ENCODE measurements around the gene DTX4. TPM values are rescaled to one million over a fixed set of nuclear protein-coding genes. Genes with fewer than 3 reads are reported as not detected.

Gene DTX4
- total RNA-seq, 1 donor from 2014 or later = 0.36 TPM

DNA sequence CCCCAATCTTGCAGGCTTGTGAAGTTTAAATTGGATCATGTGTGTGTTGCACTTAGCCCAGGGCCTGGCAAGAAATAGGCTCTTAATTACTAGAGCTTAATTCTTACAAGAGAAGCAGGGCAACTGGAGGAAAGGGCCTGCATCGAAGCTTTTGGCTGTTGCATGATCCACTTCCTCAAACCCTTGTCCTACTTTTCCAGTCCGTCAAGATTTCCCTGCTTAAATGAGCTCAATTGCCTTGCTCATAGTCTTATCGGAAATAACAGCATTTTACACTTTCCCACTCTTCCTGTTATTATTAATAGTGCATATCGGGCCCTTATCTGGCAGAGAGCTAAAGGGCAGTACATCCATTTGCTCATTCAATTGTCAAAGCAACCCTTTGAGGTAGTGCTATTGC, 18.1 kb downstream of the DTX4 start:
- intact Hi-C loops (cut with micrococcal nuclease) = no loop called here

DNA sequence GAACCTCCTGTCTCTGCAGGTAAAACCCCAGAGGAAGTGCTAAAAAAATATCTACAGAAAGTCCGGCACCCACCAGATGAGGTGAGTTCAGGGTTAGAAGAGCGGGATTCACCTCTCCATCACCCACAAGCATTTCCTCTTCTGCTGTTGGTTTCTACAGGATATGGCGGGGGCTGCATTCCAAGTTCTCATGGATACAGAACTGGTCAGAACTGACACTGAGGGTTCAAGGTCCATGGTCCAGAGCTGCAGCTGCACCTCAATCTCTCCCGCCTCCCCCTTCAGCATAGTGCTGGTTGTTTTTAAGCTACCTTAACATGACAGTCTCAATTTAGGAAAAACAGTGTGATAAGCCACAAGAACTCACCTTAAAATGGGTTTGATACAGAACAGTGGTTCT, 19.2 kb downstream of the DTX4 start:
- intact Hi-C loops (cut with micrococcal nuclease) = no loop called here

DNA sequence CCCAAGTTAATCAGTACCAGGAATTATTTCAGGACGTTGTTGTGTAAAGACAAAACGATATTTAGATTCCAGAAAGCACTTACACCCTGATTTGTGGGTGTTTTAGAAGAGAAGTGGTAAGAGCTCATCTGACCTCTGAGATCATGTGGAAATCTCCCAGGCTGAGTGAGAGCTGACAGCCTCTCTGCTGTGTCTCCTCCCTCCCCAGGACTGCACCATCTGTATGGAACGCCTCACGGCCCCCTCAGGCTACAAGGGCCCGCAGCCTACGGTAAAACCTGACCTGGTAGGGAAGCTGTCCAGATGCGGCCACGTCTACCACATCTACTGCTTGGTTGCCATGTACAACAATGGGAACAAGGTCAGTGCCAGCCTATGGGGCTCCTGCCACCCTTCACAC, 20.0 kb downstream of the DTX4 start:
- intact Hi-C loops (cut with micrococcal nuclease) = no loop called here

DNA sequence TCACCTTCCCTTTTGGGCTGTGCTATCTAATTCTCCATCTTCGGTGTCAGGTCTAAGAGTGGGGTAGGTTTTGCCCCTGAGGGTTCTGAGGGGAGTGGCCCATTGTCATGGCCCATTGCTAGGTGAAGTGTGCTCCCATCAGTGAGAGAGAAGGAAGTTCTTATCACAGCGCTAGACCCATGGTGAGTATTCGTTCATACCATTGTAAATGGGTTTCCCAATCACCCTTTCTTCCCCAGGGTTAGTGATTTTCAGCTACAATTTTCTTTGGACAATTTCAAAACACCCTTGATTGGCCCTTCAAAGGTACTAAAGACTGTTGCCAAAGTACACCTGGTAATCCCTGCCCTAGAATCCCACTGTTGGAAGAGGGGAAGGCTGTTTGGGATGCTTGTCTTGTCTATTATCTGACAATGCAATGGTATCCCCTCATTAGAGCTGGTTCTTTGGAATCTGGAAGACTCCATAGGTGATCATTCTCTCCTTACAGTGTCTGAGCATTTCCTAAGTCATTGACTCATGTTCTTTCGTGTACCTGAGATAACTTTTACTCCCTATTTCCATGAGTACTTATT, 20.6 kb downstream of the DTX4 start:
- intact Hi-C loops (cut with micrococcal nuclease) = no loop called here

DNA sequence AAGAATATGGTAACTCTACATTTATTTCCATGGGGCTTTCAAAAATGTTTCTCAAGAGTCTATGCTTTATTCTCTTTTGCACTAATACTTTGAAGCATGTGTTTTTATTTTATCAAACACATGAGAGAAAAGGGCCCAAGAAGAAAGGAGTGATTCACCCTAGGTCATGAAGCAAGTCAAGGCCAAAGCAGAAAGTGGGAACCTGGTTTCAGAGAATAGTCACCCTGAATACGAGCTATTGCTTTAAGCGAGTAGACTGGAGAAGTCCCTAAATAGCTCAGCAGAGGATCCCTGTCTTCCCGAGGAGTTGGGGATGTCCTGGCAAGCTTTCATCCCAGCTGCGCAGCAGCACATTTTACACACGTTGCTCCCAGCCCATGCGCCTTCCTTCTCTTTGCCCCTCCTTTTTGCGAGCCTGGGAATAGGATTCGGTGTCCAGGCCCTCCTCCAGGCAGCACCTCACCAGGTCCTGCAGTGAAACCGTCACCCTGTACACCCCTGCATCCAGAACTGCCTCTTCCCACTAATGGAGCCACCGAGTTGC, 21.7 kb downstream of the DTX4 start:
- intact Hi-C loops (cut with micrococcal nuclease) = no loop called here

DNA sequence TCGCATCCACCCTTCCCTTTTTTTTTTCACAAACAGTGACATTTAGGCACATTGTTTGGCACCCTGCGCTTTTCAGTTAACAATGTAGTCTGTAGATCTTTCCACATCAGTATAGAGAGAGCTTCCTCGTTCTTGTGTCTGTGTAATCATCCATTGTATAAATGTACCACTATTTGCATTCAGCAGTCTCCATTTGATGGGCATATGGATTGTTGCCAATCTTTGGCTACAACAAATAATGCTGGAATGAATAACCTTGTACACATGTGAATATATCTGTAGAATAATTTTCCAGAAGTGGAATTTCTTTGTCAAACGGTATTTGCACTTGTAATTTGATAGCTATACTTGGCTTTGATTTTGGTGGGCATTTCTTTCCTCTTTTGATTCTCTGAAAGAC, 23.7 kb downstream of the DTX4 start:
- intact Hi-C loops (cut with micrococcal nuclease) = no loop called here

DNA sequence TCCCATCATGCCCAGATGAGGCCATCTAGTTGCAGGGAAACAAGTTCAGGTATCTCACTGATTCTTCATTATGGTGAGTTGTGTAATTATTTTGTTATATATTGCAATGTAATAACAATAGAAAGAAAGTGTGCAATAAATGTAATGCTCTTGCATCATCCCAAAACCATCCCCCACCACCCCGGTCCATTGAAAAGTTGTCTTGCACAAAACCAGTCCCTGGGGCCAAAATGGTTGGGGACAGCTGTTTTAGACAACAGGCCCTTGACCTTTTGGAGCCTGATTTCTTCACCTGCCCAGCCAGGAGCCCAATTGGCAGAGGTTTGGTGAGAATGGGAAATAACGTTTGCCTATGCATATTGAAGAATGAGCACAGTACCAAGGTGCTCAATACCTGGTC, 24.8 kb downstream of the DTX4 start:
- intact Hi-C loops (cut with micrococcal nuclease) = no loop called here

DNA sequence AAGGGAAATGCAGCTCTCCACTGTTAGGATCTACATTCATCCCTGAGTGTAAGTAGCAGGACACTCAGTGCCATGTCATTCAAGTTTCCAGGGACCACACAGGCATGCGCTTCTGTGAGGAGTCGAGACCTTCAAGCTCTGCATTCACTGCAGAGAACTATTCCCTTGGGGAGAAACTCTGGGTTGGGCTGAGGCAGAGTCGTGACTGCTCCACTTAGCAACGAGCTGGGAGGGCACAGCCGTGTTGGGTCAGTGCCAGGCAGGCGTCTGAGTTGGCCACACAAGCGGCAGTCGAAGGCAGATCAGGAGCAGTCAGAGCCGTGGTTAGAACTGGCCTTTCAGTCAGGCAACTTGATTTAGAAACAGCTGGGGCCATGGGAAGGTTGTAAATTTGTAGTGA, 26.1 kb downstream of the DTX4 start:
- intact Hi-C loops (cut with micrococcal nuclease) = no loop called here

DNA sequence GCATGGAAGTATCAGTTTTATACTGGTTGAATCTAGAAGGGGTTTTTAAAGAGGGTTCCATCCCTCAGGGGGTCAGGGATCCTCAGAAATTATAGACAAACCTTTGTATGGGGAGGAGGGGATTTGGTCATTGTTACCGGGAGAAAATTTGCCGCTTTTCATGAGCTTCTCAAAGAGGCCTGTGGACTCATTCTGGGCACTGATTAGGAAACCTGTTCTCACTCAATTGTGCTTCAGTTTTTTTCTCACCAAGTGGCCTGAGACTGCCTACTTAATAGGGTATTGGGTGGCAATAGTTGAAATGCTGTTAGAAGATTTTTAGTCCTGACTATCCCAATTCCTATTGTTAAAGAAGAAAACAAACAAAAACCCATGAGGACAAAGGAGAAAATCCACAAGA, 26.8 kb downstream of the DTX4 start:
- intact Hi-C loops (cut with micrococcal nuclease) = no loop called here

DNA sequence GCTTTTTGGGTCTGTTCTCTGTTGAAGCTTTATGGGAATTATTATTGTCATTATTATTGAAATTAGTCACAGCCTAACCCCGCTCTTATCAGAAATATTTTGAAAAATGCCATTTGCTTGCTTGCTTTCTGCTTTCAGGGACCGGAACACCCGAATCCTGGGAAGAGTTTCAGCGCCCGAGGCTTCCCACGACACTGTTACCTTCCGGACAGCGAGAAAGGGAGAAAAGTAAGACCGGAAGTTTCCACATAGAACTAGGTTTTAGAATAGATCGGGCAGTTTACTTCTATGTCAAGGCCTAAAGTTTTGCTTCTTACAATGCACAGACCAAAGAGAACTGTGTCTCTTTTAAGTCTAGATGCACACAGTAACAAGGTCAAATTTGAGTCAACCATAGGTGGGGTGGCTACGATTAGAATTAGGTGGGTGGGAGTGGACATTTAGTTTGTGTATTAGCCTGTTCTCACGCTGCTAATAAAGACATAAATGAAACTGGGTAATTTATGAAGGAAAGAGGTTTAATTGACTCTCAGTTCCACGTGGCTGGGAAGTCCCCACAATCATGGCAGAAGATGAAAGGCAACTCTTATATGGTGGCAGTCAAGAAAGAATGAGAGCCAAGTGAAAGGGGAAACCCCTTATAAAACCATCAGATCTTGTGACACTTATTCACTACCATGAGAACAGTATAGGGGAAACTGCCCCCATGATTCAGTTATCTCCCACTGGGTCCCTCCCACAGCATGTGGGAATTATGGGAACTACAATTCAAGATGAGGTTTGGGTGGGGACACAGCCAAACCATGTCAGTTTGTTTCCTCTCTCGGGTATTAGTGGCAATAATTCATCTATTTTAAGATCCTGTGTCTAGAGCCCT, 27.9 kb downstream of the DTX4 start:
- intact Hi-C loops (cut with micrococcal nuclease) = no loop called here

DNA sequence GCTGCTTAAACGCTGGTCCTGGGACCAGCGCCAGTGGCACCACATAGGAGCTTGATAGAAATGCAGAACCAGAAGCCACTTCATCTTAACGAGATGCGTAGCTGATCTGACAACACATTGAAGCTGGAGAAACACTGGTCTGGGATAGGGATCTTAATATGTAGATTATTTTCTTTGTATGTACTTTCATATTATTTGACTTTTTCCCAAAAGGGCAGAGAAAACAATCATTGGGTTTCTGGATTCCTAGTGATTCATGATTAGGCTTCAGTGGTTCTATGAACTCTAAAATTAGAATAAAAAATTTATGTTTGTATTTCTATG, 28.5 kb downstream of the DTX4 start:
- intact Hi-C loops (cut with micrococcal nuclease) = no loop called here

DNA sequence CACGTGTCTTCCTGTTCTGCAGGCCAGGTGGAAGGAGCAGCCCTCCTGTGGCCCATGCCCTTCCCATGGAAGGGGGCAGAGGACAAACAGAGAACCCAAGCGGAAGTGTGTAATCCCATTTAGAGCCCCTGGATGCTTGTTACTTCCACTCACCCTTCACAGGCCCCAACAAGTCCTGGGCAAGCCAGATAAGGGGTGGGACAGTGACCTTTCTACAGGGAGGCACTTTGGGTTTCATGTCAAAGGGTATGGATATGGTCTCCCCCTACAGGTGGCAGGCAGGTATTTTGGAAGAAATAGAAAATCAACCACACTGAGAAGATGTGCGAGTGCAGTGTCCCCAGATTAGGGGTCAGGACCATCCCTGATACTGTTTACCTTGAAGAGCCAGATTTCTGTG, 29.4 kb downstream of the DTX4 start:
- intact Hi-C loops (cut with micrococcal nuclease) = no loop called here

DNA sequence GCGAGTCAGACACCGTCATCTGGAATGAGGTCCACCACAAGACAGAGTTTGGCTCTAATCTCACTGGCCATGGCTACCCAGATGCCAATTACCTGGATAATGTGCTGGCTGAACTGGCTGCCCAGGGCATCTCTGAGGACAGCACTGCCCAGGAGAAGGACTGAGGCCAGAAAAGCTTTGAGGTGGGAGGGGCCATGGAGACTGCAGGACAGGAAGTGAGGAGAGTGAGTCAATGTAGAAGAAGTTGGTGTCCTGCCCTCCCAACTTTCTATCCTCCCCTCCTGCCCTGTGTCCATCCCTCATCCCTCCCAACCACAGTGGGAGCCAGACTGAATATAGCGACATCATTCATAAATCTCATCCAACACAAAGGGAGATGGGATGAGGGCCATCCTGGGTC, 32.8 kb downstream of the DTX4 start:
- intact Hi-C loops (cut with micrococcal nuclease) = no loop called here

DNA sequence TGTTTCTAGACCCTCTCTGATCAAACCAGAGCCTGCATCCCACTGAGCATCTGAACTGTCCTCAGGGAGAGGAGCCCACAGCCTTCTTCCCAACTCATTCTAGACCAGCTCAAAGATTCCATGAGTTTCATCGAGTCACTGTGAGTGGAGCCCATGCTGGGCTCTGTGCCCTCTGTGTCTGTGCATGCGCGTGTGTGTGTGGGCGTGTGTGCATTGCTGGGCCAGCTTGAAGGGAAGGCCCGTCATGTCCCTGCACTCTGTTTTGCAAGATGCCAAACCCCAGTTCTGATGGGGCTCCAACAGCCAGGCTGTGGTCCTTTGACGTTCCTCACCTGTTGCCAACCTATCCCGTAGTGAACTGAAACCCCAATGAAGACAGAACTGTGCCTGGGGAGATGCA, 33.7 kb downstream of the DTX4 start:
- intact Hi-C loops (cut with micrococcal nuclease) = loop anchor here (2.0 kb wide), 1 partner anchor 79 kb away; no protein-coding TSS in a partner anchor

DNA sequence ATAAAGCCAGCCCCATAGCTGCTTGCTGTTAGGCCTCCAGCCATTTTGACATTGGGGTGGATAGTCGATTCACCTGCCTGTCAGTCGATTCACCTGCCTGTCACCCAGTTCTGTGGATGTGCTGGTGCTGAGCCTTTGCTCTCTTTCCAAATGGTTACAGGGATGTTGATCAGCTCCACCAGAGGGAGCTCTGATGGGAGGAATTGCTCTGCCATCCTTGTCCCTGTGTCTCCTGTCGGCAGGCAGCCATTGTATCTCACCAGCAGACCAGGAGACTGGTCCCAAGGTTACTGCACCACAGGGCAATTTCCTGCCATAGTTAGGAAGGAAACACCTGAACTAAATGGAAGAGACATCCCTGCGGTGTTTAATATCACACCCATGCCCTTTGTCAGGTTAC, 34.7 kb downstream of the DTX4 start:
- intact Hi-C loops (cut with micrococcal nuclease) = loop anchor here (2.0 kb wide), 1 partner anchor 78 kb away; no protein-coding TSS in a partner anchor

DNA sequence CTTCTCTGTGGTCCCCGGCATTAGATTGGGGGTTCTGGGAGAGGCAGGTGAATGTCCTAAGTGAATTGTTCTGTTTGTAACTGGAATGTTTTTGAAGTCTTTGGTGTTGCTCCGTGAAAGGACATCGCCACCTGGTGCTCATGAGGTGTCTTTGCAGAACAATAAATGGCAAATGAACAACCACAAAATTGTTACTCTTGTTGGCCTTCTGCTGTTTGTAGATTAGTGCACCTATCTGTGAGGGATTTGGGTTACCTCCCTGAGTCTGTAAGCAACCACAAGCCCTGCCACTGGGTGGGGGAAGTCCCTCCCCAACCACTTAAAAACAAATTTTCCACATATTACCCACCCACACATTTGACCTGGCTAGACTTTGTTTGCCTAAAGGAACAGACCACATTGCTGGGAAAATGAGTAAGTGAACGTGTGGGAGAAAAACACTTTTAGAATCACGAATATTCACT, 36.1 kb downstream of the DTX4 start:
- intact Hi-C loops (cut with micrococcal nuclease) = loop anchor here (1.0 to 2.0 kb wide), 2 partner anchors 37 to 77 kb away; no protein-coding TSS in a partner anchor

DNA sequence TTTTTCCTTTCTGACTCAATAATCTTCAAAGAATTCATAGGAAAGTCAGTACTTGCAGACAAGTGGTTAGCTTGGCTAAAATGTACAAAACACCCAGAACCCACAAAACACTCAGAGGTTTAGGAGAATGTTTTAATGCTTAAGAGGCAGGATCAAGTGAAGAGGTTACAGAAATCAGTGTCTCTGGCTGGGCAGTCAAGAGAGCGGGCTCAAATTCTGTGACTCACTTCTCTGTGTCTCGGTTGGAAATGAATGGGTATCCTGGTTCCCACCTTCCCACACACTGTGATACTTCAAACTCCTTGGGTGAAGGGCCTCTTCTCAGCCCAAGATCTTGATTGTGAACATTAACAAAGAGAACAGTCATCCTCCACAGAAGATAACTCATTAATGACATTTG, 37.0 kb downstream of the DTX4 start:
- intact Hi-C loops (cut with micrococcal nuclease) = loop anchor here (1.0 kb wide), 1 partner anchor 38 kb away; no protein-coding TSS in a partner anchor

DNA sequence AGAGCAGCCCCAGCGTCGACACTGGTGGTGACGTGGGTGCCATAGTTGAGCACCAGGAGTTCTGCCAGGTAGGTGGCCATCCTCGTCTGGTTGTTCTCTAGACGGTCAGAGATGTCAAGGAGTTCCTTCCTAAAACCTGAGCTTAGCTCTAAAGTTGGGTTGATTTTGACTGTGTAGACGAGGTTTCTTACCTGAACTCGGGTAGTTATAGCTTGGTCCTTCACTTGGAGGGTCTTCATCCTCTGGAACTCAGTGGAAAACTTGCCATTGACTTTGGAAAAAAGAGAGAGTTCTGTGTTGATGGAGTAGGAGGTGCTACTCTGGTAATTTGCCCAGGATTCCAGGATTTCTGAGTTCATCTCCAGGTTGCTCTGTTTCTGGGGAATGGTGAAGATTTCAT, 40.3 kb downstream of the DTX4 start:
- intact Hi-C loops (cut with micrococcal nuclease) = no loop called here

DNA sequence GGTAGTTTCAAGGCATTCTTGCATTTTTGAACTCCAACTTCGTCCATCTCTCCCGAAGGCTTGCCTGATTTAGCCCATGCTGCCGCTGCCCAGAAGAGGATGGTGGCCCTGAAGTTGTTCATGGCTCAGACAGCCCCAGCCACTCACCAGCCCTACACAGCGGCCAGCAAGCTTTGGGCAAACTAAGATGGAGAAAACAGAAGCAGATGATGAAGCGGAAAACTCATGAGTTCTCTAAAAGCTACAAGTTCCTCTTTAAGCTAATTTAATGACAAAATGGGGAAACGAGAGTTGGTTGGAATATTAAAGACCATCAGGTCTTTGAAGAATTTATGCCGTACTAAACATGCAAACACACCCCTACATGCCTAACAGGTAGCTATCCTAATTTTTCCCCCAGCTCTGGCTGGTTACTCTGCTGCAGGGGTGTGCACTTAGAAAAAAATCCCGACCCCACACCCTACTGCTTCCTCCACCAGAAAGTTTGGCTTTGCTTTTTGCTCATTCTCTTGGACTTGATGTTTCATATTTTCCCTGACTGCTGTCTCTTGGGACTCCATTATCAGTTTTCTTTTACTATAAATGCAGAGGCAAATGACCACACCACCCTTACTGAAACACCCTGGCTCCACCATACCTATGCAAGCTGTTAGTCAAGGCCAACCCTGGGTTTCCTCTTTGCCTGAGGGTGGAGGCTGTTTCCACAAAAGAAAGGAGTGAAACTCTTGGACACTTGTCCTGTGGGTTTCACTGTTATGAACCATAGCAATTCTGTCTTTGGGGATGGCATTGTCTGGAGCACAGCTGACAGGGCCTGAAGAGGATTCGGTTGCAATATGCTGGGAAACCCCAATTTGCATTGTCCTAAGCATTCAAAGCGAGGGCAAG, 41.1 kb downstream of the DTX4 start, which contains the start of gene MPEG1:
Gene MPEG1 (minus strand): TSS at position 184 of the 888 bp plus-strand sequence. CDS start 62 bp downstream, at position 122.
- intact Hi-C loops (cut with micrococcal nuclease) = no loop called here

DNA sequence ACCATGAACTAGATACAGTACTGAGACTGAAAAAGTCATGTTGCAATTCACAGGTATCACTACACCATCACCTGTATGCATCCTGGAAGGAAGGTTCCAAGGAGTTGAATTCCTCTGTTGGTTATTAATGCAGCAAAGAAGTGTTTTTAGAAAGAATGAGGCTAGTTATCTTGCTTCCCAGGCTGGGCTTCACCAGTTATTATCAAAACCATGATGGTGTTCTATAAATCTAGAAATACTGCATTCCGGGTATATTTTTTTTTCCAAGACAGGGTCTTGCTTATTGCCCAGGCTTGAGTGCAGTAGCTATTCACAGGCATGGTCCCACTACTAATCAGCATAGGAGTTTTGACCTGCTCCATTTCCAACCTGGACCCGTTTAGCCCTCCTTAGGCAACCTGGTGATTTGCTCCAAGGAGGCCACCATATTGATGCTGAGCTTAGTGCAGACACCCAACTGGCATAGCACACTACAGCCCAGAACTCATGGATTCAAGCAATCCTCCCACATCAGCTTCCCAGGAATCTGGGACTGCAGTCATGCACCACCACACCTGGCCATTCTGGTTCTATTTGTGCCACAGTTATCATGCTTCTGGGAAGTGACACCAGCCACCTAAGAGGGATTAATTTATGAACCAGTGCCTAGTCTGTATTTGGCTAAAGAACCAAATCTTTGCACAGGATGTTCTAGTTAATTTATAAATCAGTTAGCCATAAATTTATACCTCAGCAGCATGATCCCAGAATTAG, 42.4 kb downstream of the DTX4 start:
- intact Hi-C loops (cut with micrococcal nuclease) = no loop called here
